CD14-positive monocyte (primary cell): ENCODE data around the gene DTX1. TPM values are rescaled to one million over a fixed set of nuclear protein-coding genes. Genes with fewer than 3 reads are reported as not detected.

Experiments
- DNase-seq, 3 donors: peaks; one replicate each; pipeline ENCODE4 v3.0.0-alpha.2; 2011 to 2022
- H2AFZ ChIP-seq: 2 replicates; pipeline ENCODE4 v1.6.0; 2012; ENCODE audit warnings: mild to moderate bottlenecking, low read depth, low read length, inconsistent platforms; ENCODE audit not compliant: insufficient read depth, poor library complexity, severe bottlenecking
- H3K27ac ChIP-seq, 2 donors: 1 replicate in 1 of 2; 2 replicates in 1 of 2; pipeline ENCODE4 v1.5.1; 2012 to 2013; ENCODE audit warnings: low read length in 2 of 2, control low read depth in 1 of 2, inconsistent platforms in 1 of 2, low read depth in 1 of 2, mild to moderate bottlenecking in 1 of 2
- H3K27me3 ChIP-seq, 2 donors: one replicate each; pipeline versions ENCODE4 v1.6.0 to v1.6.1; 2011 to 2013; ENCODE audit warnings: low read length in 2 of 2; ENCODE audit not compliant: control insufficient read depth in 2 of 2, insufficient read depth in 2 of 2
- H3K36me3 ChIP-seq, 2 donors: replicated peaks in 1 of 2; 1 replicate in 1 of 2; 2 replicates in 1 of 2; pipeline versions ENCODE4 v1.5.1 to v1.6.1; 2012 to 2013; ENCODE audit warnings: low read length in 2 of 2, control low read depth in 1 of 2, inconsistent platforms in 1 of 2, mild to moderate bottlenecking in 1 of 2; ENCODE audit not compliant: insufficient read depth in 2 of 2, control insufficient read depth in 1 of 2
- H3K4me1 ChIP-seq, 2 donors: 1 replicate in 1 of 2; 2 replicates in 1 of 2; pipeline versions ENCODE4 v1.5.1 to v1.6.1; 2012 to 2013; ENCODE audit warnings: low read length in 2 of 2, control low read depth in 1 of 2, inconsistent platforms in 1 of 2, mild to moderate bottlenecking in 1 of 2, moderate library complexity in 1 of 2; ENCODE audit not compliant: insufficient read depth in 2 of 2, control insufficient read depth in 1 of 2
- H3K4me2 ChIP-seq: replicated peaks from 2 replicates; pipeline ENCODE3; 2012; ENCODE audit warnings: low read length, moderate library complexity, mild to moderate bottlenecking; ENCODE audit not compliant: poor library complexity, severe bottlenecking; ENCODE audit errors: extremely low read depth
- H3K4me3 ChIP-seq, 3 experiments: fragments of 200-600 bp in 1 of 3; sonication (generic) in 1 of 3; replicated peaks in 1 of 3; 1 replicate in 2 of 3; 2 replicates in 1 of 3; pipeline ENCODE4 v1.5.1; 2011 to 2013; ENCODE audit warnings: low read length in 3 of 3, mild to moderate bottlenecking in 3 of 3, control low read depth in 2 of 3, low read depth in 2 of 3, inconsistent platforms in 1 of 3, moderate library complexity in 1 of 3
- H3K79me2 ChIP-seq: 2 replicates; pipeline ENCODE4 v1.6.0; 2012; ENCODE audit warnings: mild to moderate bottlenecking, control low read depth, inconsistent platforms, low read length, moderate library complexity; ENCODE audit not compliant: insufficient read depth
- H3K9ac ChIP-seq: 2 replicates; pipeline ENCODE4 v1.6.0; 2017; ENCODE audit warnings: low read length, mild to moderate bottlenecking; ENCODE audit not compliant: insufficient read depth, poor library complexity, severe bottlenecking
- H3K9me3 ChIP-seq, 2 donors: replicated peaks in 1 of 2; 1 replicate in 1 of 2; 2 replicates in 1 of 2; pipeline versions ENCODE4 v1.5.1 to v1.6.1; 2012 to 2013; ENCODE audit warnings: low read length in 2 of 2, control low read depth in 1 of 2; ENCODE audit not compliant: control insufficient read depth in 1 of 2, insufficient read depth in 1 of 2
- H4K20me1 ChIP-seq: 2 replicates; pipeline ENCODE4 v1.6.0; 2012; ENCODE audit warnings: mild to moderate bottlenecking, low read length, control low read depth, moderate library complexity; ENCODE audit not compliant: insufficient read depth
- H3K27ac Mint-ChIP-seq, 7 donors: one replicate each; pipeline ENCODE4 v1.8.0; 2020; ENCODE audit warnings: mild to moderate bottlenecking in 7 of 7, mixed read lengths in 7 of 7, moderate library complexity in 6 of 7, inconsistent platforms in 2 of 7
- H3K27me3 Mint-ChIP-seq, 3 donors: one replicate each; pipeline ENCODE4 v1.8.0; 2021 to 2022; ENCODE audit warnings: low read depth in 3 of 3, mild to moderate bottlenecking in 3 of 3, mixed read lengths in 3 of 3, moderate library complexity in 3 of 3, inconsistent platforms in 1 of 3
- H3K36me3 Mint-ChIP-seq, 2 donors: one replicate each; pipeline ENCODE4 v1.8.0; 2020; ENCODE audit warnings: mixed read lengths in 2 of 2, inconsistent platforms in 1 of 2, mild to moderate bottlenecking in 1 of 2
- H3K4me1 Mint-ChIP-seq: one replicate; pipeline ENCODE4 v1.8.0; 2020; ENCODE audit warnings: mild to moderate bottlenecking, mixed read lengths
- H3K4me3 Mint-ChIP-seq, 2 donors: one replicate each; pipeline ENCODE4 v1.8.0; 2020; ENCODE audit warnings: mild to moderate bottlenecking in 2 of 2, mixed read lengths in 2 of 2, moderate library complexity in 1 of 2
- H3K9me3 Mint-ChIP-seq, 7 donors: one replicate each; pipeline ENCODE4 v1.8.0; 2020 to 2022; ENCODE audit warnings: mixed read lengths in 7 of 7, mild to moderate bottlenecking in 6 of 7, moderate library complexity in 6 of 7, inconsistent platforms in 2 of 7
- WGBS: methylation state at CpG from one replicate; pipeline ENCODE4 v1.1.5; 2013; ENCODE audit warnings: missing lambda C conversion rate; ENCODE audit not compliant: insufficient coverage; 5-methylcytosine and 5-hydroxymethylcytosine counted together
- intact Hi-C, 2 donors: fragments of 100-400 bp; cut with micrococcal nuclease; formaldehyde crosslinking; loops; one replicate each; pipeline versions ENCODE4 v1.15.0 to v1.15.1; 2023
- polyA plus RNA-seq, 3 donors: library from polyadenylated mRNA; depleted of rRNA in 1 of 3; unstranded in 2 of 3; stranded (reverse) in 1 of 3; fragments of 300-500 nt in 2 of 3; fragments of >200 nt in 1 of 3; fragmentation: Illumina TruSeq in 2 of 3; gene quantifications; 1 replicate in 2 of 3; 2 replicates in 1 of 3; pipeline ENCODE4 v1.2.3, GENCODE V29; 2012 to 2021
- TF ChIP-seq, protein P1 (sequence below): fragments of 200-600 bp; IDR thresholded peaks from one replicate; pipeline ENCODE4 v1.8.0; 2022; ENCODE audit warnings: antibody characterized with exemption, mild to moderate bottlenecking

DTX1 gene
- polyA plus RNA-seq, 3 donors = 0.04 TPM; not detected in 1

GRCh38 chr12:113077057-113077858 is 20.7 kb downstream of the DTX1 start:
- Mint-ChIP-seq H3K27ac (no peak overlapping the region), H3K4me3 (peak overlapping the region in 1 of 2 donors; percentile 47), H3K9me3 (peaks cover 0 to 2% (median 0%) of the 10 kb centered on the region in 7 donors), H3K27me3 (peaks cover 37 to 52% (median 45%) of the 10 kb centered on the region in 3 donors), H3K4me1 (no peaks in the 10 kb centered on the region), H3K36me3 (no peaks in the 10 kb centered on the region)
- no peak overlapping the region for H3K27ac ChIP-seq
- no peak for DNase-seq
- H3K79me2 ChIP-seq = no peaks in the 10 kb centered on the region
- H3K4me3 ChIP-seq = no peak overlapping the region
- no peak overlapping the region for H2AFZ ChIP-seq
- H3K27me3 ChIP-seq = peaks cover 13 to 25% of the 10 kb centered on the region in 2 donors
- no peaks in the 10 kb centered on the region for H3K4me1 ChIP-seq
- intact Hi-C loops = no loop called here
- no peak overlapping the region for H3K9ac ChIP-seq
- TF ChIP-seq, protein P1, sequence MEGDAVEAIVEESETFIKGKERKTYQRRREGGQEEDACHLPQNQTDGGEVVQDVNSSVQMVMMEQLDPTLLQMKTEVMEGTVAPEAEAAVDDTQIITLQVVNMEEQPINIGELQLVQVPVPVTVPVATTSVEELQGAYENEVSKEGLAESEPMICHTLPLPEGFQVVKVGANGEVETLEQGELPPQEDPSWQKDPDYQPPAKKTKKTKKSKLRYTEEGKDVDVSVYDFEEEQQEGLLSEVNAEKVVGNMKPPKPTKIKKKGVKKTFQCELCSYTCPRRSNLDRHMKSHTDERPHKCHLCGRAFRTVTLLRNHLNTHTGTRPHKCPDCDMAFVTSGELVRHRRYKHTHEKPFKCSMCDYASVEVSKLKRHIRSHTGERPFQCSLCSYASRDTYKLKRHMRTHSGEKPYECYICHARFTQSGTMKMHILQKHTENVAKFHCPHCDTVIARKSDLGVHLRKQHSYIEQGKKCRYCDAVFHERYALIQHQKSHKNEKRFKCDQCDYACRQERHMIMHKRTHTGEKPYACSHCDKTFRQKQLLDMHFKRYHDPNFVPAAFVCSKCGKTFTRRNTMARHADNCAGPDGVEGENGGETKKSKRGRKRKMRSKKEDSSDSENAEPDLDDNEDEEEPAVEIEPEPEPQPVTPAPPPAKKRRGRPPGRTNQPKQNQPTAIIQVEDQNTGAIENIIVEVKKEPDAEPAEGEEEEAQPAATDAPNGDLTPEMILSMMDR = no peak
- H3K36me3 ChIP-seq = no peaks in the 10 kb centered on the region
- H4K20me1 ChIP-seq = no peaks in the 10 kb centered on the region
- H3K4me2 ChIP-seq = no peak overlapping the region
- H3K9me3 ChIP-seq = no peaks in the 10 kb centered on the region
- 17% methylated on average over 68 of the region's 70 CpGs for WGBS

DNA sequence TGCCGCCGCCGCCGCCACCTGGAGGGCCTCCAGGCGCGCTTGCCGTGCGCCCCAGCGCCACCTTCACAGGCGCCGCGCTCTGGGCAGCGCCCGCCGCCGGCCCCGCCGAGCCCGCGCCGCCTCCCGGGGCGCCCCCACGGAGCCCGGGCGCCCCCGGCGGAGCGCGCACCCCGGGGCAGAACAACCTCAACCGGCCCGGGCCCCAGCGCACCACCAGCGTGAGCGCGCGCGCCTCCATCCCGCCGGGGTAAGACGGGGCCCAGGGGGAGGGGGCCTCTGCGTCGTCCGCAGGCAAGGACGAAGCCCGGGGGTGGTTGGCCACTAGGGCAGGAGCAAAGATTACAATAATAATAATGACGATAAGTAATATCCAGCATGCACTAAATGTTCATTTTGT is 21.3 kb downstream of the DTX1 start:
- Mint-ChIP-seq H3K27ac (no peak overlapping the region), H3K27me3 (peaks cover 38 to 54% (median 45%) of the 10 kb centered on the region in 3 donors), H3K4me3 (peak overlapping the region in 1 of 2 donors; percentile 66), H3K9me3 (peaks cover 0 to 2% (median 0%) of the 10 kb centered on the region in 7 donors), H3K36me3 (no peaks in the 10 kb centered on the region), H3K4me1 (no peaks in the 10 kb centered on the region)
- WGBS = 8% methylated on average over 30 of the region's 48 CpGs
- Histone ChIP-seq H3K9me3 (no peaks in the 10 kb centered on the region), H3K4me3 (no peak overlapping the region), H2AFZ (no peak overlapping the region), H3K79me2 (no peaks in the 10 kb centered on the region), H3K4me1 (no peaks in the 10 kb centered on the region), H3K36me3 (no peaks in the 10 kb centered on the region), H4K20me1 (no peaks in the 10 kb centered on the region), H3K27ac (no peak overlapping the region), H3K4me2 (no peak overlapping the region), H3K9ac (no peak overlapping the region), H3K27me3 (peaks cover 13 to 25% of the 10 kb centered on the region in 2 donors)
- DNase-seq = no peak
- intact Hi-C loops = no loop called here
- TF ChIP-seq, protein P1 = no peak
